ENCODE measurements around the gene STAM2. TPM values are rescaled to one million over a fixed set of nuclear protein-coding genes. Genes with fewer than 3 reads are reported as not detected.

The STAM2 gene
- total RNA-seq, 1 experiment from 2014 or later: 21.0 TPM

DNA sequence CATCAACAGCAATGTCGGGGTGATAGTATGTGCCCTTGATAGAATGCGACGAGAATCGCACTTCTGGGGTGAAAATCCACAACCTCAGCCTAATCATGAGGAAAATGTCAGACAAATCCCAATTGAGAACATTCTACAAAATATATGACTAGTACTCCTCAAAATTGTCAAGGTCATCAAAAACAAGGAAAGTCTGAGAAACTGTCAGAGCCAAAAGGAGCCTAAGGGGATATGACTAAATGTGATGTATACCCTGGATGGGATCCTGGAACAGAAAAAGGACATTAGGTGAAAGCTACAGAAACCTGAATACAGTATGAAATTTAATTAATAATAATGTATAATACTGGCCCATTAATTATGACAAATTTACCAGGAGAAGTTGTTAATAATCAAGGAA, 69.1 kb downstream of the STAM2 start:
- no peaks in the 10 kb centered on the region for H3K79me2 ChIP-seq (ENCODE audit: low read length)
- DNase-seq: peak; percentile 65
- H3K9me3 ChIP-seq (ENCODE audit: low read length): no peaks in the 10 kb centered on the region
- ChIA-PET POLR2A (ENCODE audit: unreplicated experiment) (interaction anchor here (0.8 kb wide), 1 partner anchor 9 kb away, joined by 3 read pairs; no protein-coding TSS in a partner anchor), CTCF (no interaction called here)
- H3K27ac ChIP-seq (ENCODE audit: low read length): no peak overlapping the region
- no peaks in the 10 kb centered on the region for H4K20me1 ChIP-seq (ENCODE audit: low read length)
- H3K4me2 ChIP-seq (ENCODE audit: low read length): no peak overlapping the region
- 0 out of 2 replicates have a peak, but pooled peaks cover under 1% of the 10 kb centered on the region for H3K27me3 ChIP-seq (ENCODE audit: low read length)
- intact Hi-C loops (cut with micrococcal nuclease): loop anchor here (5.0 kb wide), 1 partner anchor 66 kb away; no protein-coding TSS in a partner anchor
- H3K4me1 ChIP-seq (ENCODE audit: insufficient read depth, low read length): peaks cover 5% of the 10 kb centered on the region; the same call in 1 of the 2 replicates
- TF ChIP-seq, protein P1, sequence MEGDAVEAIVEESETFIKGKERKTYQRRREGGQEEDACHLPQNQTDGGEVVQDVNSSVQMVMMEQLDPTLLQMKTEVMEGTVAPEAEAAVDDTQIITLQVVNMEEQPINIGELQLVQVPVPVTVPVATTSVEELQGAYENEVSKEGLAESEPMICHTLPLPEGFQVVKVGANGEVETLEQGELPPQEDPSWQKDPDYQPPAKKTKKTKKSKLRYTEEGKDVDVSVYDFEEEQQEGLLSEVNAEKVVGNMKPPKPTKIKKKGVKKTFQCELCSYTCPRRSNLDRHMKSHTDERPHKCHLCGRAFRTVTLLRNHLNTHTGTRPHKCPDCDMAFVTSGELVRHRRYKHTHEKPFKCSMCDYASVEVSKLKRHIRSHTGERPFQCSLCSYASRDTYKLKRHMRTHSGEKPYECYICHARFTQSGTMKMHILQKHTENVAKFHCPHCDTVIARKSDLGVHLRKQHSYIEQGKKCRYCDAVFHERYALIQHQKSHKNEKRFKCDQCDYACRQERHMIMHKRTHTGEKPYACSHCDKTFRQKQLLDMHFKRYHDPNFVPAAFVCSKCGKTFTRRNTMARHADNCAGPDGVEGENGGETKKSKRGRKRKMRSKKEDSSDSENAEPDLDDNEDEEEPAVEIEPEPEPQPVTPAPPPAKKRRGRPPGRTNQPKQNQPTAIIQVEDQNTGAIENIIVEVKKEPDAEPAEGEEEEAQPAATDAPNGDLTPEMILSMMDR (conservative IDR thresholded peaks at IDR 0.05; ENCODE audit: low read depth, low read length): no peak
- TF ChIP-seq EZH2phosphoT487 (IDR thresholded peaks at IDR 0.05; ENCODE audit: borderline replicate concordance, low read length) (no peak), EZH2 (IDR thresholded peaks at IDR 0.05; ENCODE audit: low read length, unreplicated experiment) (no peak)
- no peak overlapping the region for H2AFZ ChIP-seq (ENCODE audit: low read length)
- no peak overlapping the region for H3K4me3 ChIP-seq (ENCODE audit: low read length)
- H3K36me3 ChIP-seq (ENCODE audit: low read depth, low read length): no peaks in the 10 kb centered on the region
- no peaks in the 10 kb centered on the region for H3F3A ChIP-seq (ENCODE audit: low read length, unreplicated experiment)
- no TSS peak for BruUV-seq (replicated peaks)
- no peaks in the 10 kb centered on the region for H3K9me2 ChIP-seq (replicated peaks; ENCODE audit: low read length)
- peak; percentile 82 for ATAC-seq
- H3K9ac ChIP-seq (ENCODE audit: low read length): no peak overlapping the region

DNA sequence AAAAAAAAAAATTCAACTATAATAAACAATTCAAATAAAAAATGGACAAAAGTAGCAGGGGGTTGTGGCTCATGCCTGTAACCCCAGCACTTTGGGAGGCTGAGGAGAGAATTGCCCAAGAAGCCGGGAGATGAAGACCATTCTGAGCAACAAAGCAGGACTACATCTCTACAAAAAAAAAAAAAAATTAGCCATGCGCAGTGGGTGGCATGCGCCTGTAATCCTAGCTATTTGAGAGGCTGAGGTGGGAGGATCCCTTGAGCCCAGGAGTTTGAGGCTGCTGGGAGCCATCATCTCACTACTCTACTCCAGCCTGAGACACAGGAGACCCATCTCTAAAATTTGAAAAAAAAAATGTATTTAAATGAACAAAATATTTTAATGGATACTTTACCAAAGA, 72.3 kb downstream of the STAM2 start:
- no peak for TF ChIP-seq EZH2 (IDR thresholded peaks at IDR 0.05; ENCODE audit: low read length, unreplicated experiment)
- TF ChIP-seq EZH2phosphoT487 (IDR thresholded peaks at IDR 0.05; ENCODE audit: borderline replicate concordance, low read length): no peak
- TF ChIP-seq, protein P1 (conservative IDR thresholded peaks at IDR 0.05; ENCODE audit: low read depth, low read length): no peak
- POLR2A ChIA-PET (ENCODE audit: unreplicated experiment): no interaction called here
- Histone ChIP-seq H3K79me2 (ENCODE audit: low read length) (no peaks in the 10 kb centered on the region), H3K9me2 (replicated peaks; ENCODE audit: low read length) (no peaks in the 10 kb centered on the region), H3K27ac (ENCODE audit: low read length) (no peak overlapping the region), H3K9ac (ENCODE audit: low read length) (no peak overlapping the region), H3K36me3 (ENCODE audit: low read depth, low read length) (no peaks in the 10 kb centered on the region), H3K4me2 (ENCODE audit: low read length) (no peak overlapping the region), H2AFZ (ENCODE audit: low read length) (no peak overlapping the region), H3F3A (ENCODE audit: low read length, unreplicated experiment) (no peaks in the 10 kb centered on the region), H3K27me3 (ENCODE audit: low read length) (peaks cover 32% of the 10 kb centered on the region), H3K9me3 (ENCODE audit: low read length) (no peaks in the 10 kb centered on the region), H4K20me1 (ENCODE audit: low read length) (no peaks in the 10 kb centered on the region), H3K4me1 (ENCODE audit: insufficient read depth, low read length) (peaks cover 16% of the 10 kb centered on the region; the same call in 1 of the 2 replicates), H3K4me3 (ENCODE audit: low read length) (no peak overlapping the region)
- intact Hi-C loops (cut with micrococcal nuclease): no loop called here
- no TSS peak for BruUV-seq (replicated peaks)
- CTCF ChIA-PET: no interaction called here
- ATAC-seq (no peak), DNase-seq (no peak)

DNA sequence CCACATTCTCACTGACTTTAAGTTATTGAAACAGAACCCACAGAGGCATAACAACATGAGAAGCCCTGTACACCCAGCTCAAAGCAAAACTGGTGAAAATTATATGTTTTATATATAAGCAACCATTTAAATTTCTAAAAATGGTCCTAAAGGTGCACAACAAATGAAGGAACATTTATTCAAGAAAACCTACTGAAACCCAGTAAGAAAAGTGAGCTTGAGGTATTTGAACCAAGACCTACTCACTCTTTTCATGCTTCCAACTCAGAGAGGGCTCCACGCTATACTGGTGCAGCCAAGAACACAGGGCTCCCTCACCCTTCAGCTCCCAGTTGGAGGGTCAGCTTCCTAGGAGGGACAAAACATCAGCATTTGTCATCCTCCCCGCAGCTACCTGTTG, 74.6 kb downstream of the STAM2 start:
- ChIA-PET POLR2A (ENCODE audit: unreplicated experiment) (no interaction called here), CTCF (no interaction called here)
- no peak for ATAC-seq

More for the DNA sequence above, 74.6 kb downstream of the STAM2 start:
- no peaks in the 10 kb centered on the region for H3K79me2 ChIP-seq (ENCODE audit: low read length)
- H3K36me3 ChIP-seq (ENCODE audit: low read depth, low read length): no peaks in the 10 kb centered on the region
- peaks cover 52% of the 10 kb centered on the region for H3K27me3 ChIP-seq (ENCODE audit: low read length)
- H3K9me2 ChIP-seq (replicated peaks; ENCODE audit: low read length): no peaks in the 10 kb centered on the region
- no peak overlapping the region for H3K4me3 ChIP-seq (ENCODE audit: low read length)
- no peak overlapping the region for H3K9ac ChIP-seq (ENCODE audit: low read length)
- intact Hi-C loops (cut with micrococcal nuclease): no loop called here
- TF ChIP-seq EZH2phosphoT487 (IDR thresholded peaks at IDR 0.05; ENCODE audit: borderline replicate concordance, low read length) (no peak), EZH2 (IDR thresholded peaks at IDR 0.05; ENCODE audit: low read length, unreplicated experiment) (no peak)
- TF ChIP-seq, protein P1 (conservative IDR thresholded peaks at IDR 0.05; ENCODE audit: low read depth, low read length): no peak
- H3K9me3 ChIP-seq (ENCODE audit: low read length): no peaks in the 10 kb centered on the region
- H3K27ac ChIP-seq (ENCODE audit: low read length): no peak overlapping the region
- no TSS peak for BruUV-seq (replicated peaks)
- no peaks in the 10 kb centered on the region for H3F3A ChIP-seq (ENCODE audit: low read length, unreplicated experiment)
- H3K4me2 ChIP-seq (ENCODE audit: low read length): no peak overlapping the region
- H2AFZ ChIP-seq (ENCODE audit: low read length): no peak overlapping the region
- peaks cover 20% of the 10 kb centered on the region; the same call in 1 of the 2 replicates for H3K4me1 ChIP-seq (ENCODE audit: insufficient read depth, low read length)
- H4K20me1 ChIP-seq (ENCODE audit: low read length): no peaks in the 10 kb centered on the region
- DNase-seq: no peak
